SK-N-SH (cell line): ENCODE measurements around the gene NTNG1. TPM values are rescaled to one million over a fixed set of nuclear protein-coding genes. Genes with fewer than 3 reads are reported as not detected.

Experiments
- CTCF ChIA-PET: fragments of 300-600, 350-600 bp; formaldehyde crosslinking; extraction: SDS; loops from one replicate; lab custom pipeline; 2021; lab: Yijun Ruan, JAX
- POLR2A ChIA-PET: fragments of 350-600 bp; sonication (Branson Sonifier 250); formaldehyde crosslinking; extraction: SDS; loops from one replicate; lab custom pipeline; 2020; ENCODE audit warnings: antibody characterized with exemption, inconsistent platforms; lab: Yijun Ruan, JAX
- DNase-seq: peaks from one replicate; pipeline ENCODE4 v3.0.0; 2012
- H2AFZ ChIP-seq: fragments of 200-600 bp; sonication (generic); 2 replicates; pipeline ENCODE4 v1.8.1; 2016; ENCODE audit warnings: antibody characterized with exemption, mild to moderate bottlenecking, low read depth
- H3F3A ChIP-seq: fragments of 200-600 bp; sonication (generic); replicated peaks from 2 replicates; pipeline ENCODE3; 2016; ENCODE audit warnings: antibody characterized with exemption, mild to moderate bottlenecking; ENCODE audit not compliant: insufficient read depth
- H3K27ac ChIP-seq, 2 experiments: fragments of 200-500 bp in 1 of 2; fragments of 200-600 bp in 1 of 2; sonication (Bioruptor generic) in 1 of 2; sonication (generic), shearing (Covaris generic) in 1 of 2; 2 replicates each; pipeline versions ENCODE4 v1.5.1 to v1.6.1; 2014 to 2016; ENCODE audit warnings: low read depth in 2 of 2, inconsistent platforms in 1 of 2, low read length in 1 of 2, mild to moderate bottlenecking in 1 of 2, mixed read lengths in 1 of 2
- H3K27me3 ChIP-seq: fragments of 200-600 bp; sonication (generic), shearing (Covaris generic); 2 replicates; pipeline ENCODE4 v1.6.1; 2016; ENCODE audit warnings: mixed run types; ENCODE audit not compliant: insufficient read depth
- H3K36me3 ChIP-seq, 2 experiments: fragments of 200-500 bp in 1 of 2; fragments of 200-600 bp in 1 of 2; sonication (Bioruptor generic) in 1 of 2; sonication (generic) in 1 of 2; replicated peaks in 1 of 2; 2 replicates each; pipeline versions ENCODE3 to v1.5.1; 2014 to 2016; ENCODE audit warnings: low read length in 1 of 2, mild to moderate bottlenecking in 1 of 2; ENCODE audit not compliant: insufficient read depth in 2 of 2, control insufficient read depth in 1 of 2
- H3K4me1 ChIP-seq, 2 experiments: fragments of 200-500 bp in 1 of 2; fragments of 200-600 bp in 1 of 2; sonication (Bioruptor generic) in 1 of 2; sonication (generic), shearing (Covaris generic) in 1 of 2; 2 replicates each; pipeline versions ENCODE4 v1.5.1 to v1.6.1; 2014 to 2016; ENCODE audit warnings: low read depth in 1 of 2, low read length in 1 of 2, mixed run types in 1 of 2; ENCODE audit not compliant: insufficient read depth in 2 of 2, control insufficient read depth in 1 of 2
- H3K4me2 ChIP-seq: fragments of 200-600 bp; sonication (generic), shearing (Covaris generic); 2 replicates; pipeline ENCODE4 v1.6.1; 2017; ENCODE audit warnings: mixed run types
- H3K4me3 ChIP-seq, 2 experiments: fragments of 200-500 bp in 1 of 2; fragments of 200-600 bp in 1 of 2; sonication (Bioruptor generic) in 1 of 2; sonication (generic), shearing (Covaris generic) in 1 of 2; 2 replicates each; pipeline versions ENCODE4 v1.5.1 to v1.8.1; 2014 to 2016; ENCODE audit warnings: low read depth in 2 of 2, inconsistent platforms in 1 of 2, low read length in 1 of 2, mild to moderate bottlenecking in 1 of 2, mixed read lengths in 1 of 2, moderate library complexity in 1 of 2
- H3K79me2 ChIP-seq: fragments of 200-600 bp; sonication (generic); 2 replicates; pipeline ENCODE4 v1.8.1; 2017; ENCODE audit warnings: mild to moderate bottlenecking; ENCODE audit not compliant: insufficient read depth
- H3K9ac ChIP-seq: fragments of 200-600 bp; sonication (generic); 2 replicates; pipeline ENCODE4 v1.6.1; 2017; ENCODE audit warnings: mixed run types
- H3K9me2 ChIP-seq: fragments of 200-600 bp; sonication (generic); 2 replicates; pipeline ENCODE4 v1.6.1; 2017; ENCODE audit warnings: mixed run types
- H3K9me3 ChIP-seq: fragments of 200-600 bp; sonication (generic); 2 replicates; pipeline ENCODE4 v1.6.1; 2017; ENCODE audit warnings: mixed run types, mild to moderate bottlenecking, moderate library complexity
- H4K20me1 ChIP-seq: fragments of 200-600 bp; sonication (generic); 2 replicates; pipeline ENCODE4 v1.6.1; 2017; ENCODE audit warnings: mild to moderate bottlenecking, mixed run types; ENCODE audit not compliant: insufficient read depth
- CHD2 ChIP-seq: fragments of 150-350 bp; IDR thresholded peaks from 2 replicates; pipeline ENCODE4 v1.6.1; 2018; ENCODE audit warnings: low read length; ENCODE audit not compliant: partially characterized antibody
- EZH2phosphoT487 ChIP-seq: fragments of 200-600 bp; sonication (generic); IDR thresholded peaks from 2 replicates; pipeline ENCODE4 v1.6.1; 2017; ENCODE audit warnings: low read depth, mixed run types, mild to moderate bottlenecking, antibody characterized with exemption, moderate library complexity, borderline replicate concordance
- FOSL2 ChIP-seq: IDR thresholded peaks from 2 replicates; pipeline ENCODE4 v1.4.0; 2012; ENCODE audit warnings: low read depth, mild to moderate bottlenecking, moderate library complexity, borderline replicate concordance
- JUND ChIP-seq: IDR thresholded peaks from 2 replicates; pipeline ENCODE4 v1.4.0; 2012
- MEF2A ChIP-seq: IDR thresholded peaks from 2 replicates; pipeline ENCODE4 v1.4.0; 2012; ENCODE audit warnings: low read depth, borderline replicate concordance
- POLR2AphosphoS5 ChIP-seq: IDR thresholded peaks from 2 replicates; pipeline ENCODE4 v1.6.1; 2012; ENCODE audit warnings: low read depth, low read length
- RFX5 ChIP-seq: IDR thresholded peaks from 2 replicates; pipeline ENCODE4 v1.6.1; 2012; ENCODE audit warnings: mild to moderate bottlenecking, improper control_type of control experiment, low read length
- SIN3A ChIP-seq: IDR thresholded peaks from 2 replicates; pipeline ENCODE4 v1.6.1; 2012; ENCODE audit warnings: low read depth, mild to moderate bottlenecking, low read length, moderate library complexity, borderline replicate concordance
- SMC3 ChIP-seq: IDR thresholded peaks from 2 replicates; pipeline ENCODE4 v1.6.1; 2012; ENCODE audit warnings: low read depth, low read length, improper control_type of control experiment
- TCF12 ChIP-seq: IDR thresholded peaks from 2 replicates; pipeline ENCODE4 v1.4.0; 2012
- polyA plus RNA-seq, 3 experiments: library from polyadenylated mRNA; depleted of rRNA; stranded (reverse); fragments of >200 nt; gene quantifications; 2 replicates each; pipeline ENCODE4 v1.2.3, GENCODE V29; 2012
- TF ChIP-seq, protein P1 (sequence below): IDR thresholded peaks from 2 replicates; pipeline ENCODE4 v1.4.0; 2012; ENCODE audit warnings: low read depth, borderline replicate concordance
- TF ChIP-seq, protein P2 (sequence below): IDR thresholded peaks from 2 replicates; pipeline ENCODE4 v1.4.0; 2012; ENCODE audit warnings: low read depth, borderline replicate concordance
- TF ChIP-seq, protein P3 (sequence below): fragments of 150-350 bp; IDR thresholded peaks from 2 replicates; pipeline ENCODE4 v1.6.1; 2017; ENCODE audit warnings: antibody characterized with exemption, low read length, low read depth, borderline replicate concordance
- TF ChIP-seq, protein P4 (sequence below): IDR thresholded peaks from 2 replicates; pipeline ENCODE4 v1.6.1; 2012; ENCODE audit warnings: mild to moderate bottlenecking, low read depth, low read length, moderate library complexity

NTNG1 gene
- polyA plus RNA-seq, 1 of the 3 experiments (the other 2 are of a cell fraction): 0.03 TPM

DNA sequence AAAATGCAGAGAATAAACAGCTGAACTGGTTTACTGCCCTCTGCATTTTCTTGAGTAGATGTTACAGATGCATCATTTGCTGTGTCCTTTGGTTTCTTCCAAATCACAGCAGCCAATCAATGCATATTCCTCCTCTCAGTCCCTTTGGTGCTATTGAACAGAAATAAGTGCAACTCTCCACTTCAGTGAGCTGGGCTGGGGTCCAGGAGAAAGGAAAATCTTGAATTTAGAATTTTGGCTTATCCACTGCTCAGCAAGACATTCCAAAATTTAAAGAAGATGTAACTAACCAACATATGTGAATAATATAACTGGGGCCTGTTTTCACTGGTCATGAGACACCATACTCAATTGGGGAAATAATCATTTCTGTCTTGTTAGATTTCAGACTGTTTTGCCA lies 45.2 kb upstream of the NTNG1 start:
- Histone ChIP-seq H2AFZ (no peak overlapping the region), H4K20me1 (no peaks in the 10 kb centered on the region), H3K4me2 (no peak overlapping the region), H3K9ac (no peak overlapping the region), H3K27me3 (no peaks in the 10 kb centered on the region), H3F3A (no peaks in the 10 kb centered on the region), H3K9me3 (no peaks in the 10 kb centered on the region), H3K4me3 (no peak overlapping the region), H3K9me2 (no peaks in the 10 kb centered on the region), H3K4me1 (no peaks in the 10 kb centered on the region), H3K27ac (no peak overlapping the region), H3K79me2 (no peaks in the 10 kb centered on the region), H3K36me3 (no peaks in the 10 kb centered on the region)
- no peak for DNase-seq
- ChIA-PET POLR2A (no interaction called here), CTCF (no interaction called here)
- TF ChIP-seq POLR2AphosphoS5: no peak
- TF ChIP-seq FOSL2: no peak
- no peak for TF ChIP-seq SMC3
- TF ChIP-seq, protein P1, sequence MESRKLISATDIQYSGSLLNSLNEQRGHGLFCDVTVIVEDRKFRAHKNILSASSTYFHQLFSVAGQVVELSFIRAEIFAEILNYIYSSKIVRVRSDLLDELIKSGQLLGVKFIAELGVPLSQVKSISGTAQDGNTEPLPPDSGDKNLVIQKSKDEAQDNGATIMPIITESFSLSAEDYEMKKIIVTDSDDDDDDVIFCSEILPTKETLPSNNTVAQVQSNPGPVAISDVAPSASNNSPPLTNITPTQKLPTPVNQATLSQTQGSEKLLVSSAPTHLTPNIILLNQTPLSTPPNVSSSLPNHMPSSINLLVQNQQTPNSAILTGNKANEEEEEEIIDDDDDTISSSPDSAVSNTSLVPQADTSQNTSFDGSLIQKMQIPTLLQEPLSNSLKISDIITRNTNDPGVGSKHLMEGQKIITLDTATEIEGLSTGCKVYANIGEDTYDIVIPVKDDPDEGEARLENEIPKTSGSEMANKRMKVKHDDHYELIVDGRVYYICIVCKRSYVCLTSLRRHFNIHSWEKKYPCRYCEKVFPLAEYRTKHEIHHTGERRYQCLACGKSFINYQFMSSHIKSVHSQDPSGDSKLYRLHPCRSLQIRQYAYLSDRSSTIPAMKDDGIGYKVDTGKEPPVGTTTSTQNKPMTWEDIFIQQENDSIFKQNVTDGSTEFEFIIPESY: no peak
- no peak for TF ChIP-seq MEF2A
- TF ChIP-seq, protein P2, sequence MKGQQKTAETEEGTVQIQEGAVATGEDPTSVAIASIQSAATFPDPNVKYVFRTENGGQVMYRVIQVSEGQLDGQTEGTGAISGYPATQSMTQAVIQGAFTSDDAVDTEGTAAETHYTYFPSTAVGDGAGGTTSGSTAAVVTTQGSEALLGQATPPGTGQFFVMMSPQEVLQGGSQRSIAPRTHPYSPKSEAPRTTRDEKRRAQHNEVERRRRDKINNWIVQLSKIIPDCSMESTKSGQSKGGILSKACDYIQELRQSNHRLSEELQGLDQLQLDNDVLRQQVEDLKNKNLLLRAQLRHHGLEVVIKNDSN: no peak
- no peak for TF ChIP-seq EZH2phosphoT487
- TF ChIP-seq, protein P3, sequence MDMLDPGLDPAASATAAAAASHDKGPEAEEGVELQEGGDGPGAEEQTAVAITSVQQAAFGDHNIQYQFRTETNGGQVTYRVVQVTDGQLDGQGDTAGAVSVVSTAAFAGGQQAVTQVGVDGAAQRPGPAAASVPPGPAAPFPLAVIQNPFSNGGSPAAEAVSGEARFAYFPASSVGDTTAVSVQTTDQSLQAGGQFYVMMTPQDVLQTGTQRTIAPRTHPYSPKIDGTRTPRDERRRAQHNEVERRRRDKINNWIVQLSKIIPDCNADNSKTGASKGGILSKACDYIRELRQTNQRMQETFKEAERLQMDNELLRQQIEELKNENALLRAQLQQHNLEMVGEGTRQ: no peak
- no peak for TF ChIP-seq CHD2
- TF ChIP-seq, protein P4, sequence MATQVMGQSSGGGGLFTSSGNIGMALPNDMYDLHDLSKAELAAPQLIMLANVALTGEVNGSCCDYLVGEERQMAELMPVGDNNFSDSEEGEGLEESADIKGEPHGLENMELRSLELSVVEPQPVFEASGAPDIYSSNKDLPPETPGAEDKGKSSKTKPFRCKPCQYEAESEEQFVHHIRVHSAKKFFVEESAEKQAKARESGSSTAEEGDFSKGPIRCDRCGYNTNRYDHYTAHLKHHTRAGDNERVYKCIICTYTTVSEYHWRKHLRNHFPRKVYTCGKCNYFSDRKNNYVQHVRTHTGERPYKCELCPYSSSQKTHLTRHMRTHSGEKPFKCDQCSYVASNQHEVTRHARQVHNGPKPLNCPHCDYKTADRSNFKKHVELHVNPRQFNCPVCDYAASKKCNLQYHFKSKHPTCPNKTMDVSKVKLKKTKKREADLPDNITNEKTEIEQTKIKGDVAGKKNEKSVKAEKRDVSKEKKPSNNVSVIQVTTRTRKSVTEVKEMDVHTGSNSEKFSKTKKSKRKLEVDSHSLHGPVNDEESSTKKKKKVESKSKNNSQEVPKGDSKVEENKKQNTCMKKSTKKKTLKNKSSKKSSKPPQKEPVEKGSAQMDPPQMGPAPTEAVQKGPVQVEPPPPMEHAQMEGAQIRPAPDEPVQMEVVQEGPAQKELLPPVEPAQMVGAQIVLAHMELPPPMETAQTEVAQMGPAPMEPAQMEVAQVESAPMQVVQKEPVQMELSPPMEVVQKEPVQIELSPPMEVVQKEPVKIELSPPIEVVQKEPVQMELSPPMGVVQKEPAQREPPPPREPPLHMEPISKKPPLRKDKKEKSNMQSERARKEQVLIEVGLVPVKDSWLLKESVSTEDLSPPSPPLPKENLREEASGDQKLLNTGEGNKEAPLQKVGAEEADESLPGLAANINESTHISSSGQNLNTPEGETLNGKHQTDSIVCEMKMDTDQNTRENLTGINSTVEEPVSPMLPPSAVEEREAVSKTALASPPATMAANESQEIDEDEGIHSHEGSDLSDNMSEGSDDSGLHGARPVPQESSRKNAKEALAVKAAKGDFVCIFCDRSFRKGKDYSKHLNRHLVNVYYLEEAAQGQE: no peak
- TF ChIP-seq SIN3A: no peak
- no peak for TF ChIP-seq JUND
- TF ChIP-seq TCF12: no peak
- TF ChIP-seq RFX5: no peak
